HG02588 (cell line): Measurements from ENCODE around the gene IWS1.

ENCODE experiments used
- ATAC-seq: cut with Tn5 transposase; IDR thresholded peaks from one replicate; pipeline ENCODE4 v1.9.1; 2021; ENCODE audit warnings: mild to moderate bottlenecking, moderate library complexity; ENCODE audit not compliant: unreplicated experiment

Gene IWS1

DNA sequence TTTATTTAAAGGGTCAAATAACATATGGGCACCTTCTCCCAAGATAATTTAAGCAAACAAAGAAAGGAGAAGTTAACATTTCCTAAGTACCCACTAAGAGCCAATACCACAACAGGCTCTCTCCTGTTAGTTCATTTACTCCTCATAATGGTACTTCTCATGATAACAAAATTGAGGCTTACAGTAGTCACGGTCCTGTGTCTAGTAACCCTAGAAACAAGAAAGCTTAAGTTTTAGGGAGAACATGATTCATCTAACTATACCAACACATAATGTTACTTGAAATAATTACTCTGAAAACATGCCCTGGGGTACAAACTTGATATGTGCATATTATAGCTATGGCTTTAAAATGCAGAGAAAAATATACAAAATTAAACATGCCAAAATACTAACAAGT, 19.8 kb downstream of the IWS1 start:
- no peak for ATAC-seq

DNA sequence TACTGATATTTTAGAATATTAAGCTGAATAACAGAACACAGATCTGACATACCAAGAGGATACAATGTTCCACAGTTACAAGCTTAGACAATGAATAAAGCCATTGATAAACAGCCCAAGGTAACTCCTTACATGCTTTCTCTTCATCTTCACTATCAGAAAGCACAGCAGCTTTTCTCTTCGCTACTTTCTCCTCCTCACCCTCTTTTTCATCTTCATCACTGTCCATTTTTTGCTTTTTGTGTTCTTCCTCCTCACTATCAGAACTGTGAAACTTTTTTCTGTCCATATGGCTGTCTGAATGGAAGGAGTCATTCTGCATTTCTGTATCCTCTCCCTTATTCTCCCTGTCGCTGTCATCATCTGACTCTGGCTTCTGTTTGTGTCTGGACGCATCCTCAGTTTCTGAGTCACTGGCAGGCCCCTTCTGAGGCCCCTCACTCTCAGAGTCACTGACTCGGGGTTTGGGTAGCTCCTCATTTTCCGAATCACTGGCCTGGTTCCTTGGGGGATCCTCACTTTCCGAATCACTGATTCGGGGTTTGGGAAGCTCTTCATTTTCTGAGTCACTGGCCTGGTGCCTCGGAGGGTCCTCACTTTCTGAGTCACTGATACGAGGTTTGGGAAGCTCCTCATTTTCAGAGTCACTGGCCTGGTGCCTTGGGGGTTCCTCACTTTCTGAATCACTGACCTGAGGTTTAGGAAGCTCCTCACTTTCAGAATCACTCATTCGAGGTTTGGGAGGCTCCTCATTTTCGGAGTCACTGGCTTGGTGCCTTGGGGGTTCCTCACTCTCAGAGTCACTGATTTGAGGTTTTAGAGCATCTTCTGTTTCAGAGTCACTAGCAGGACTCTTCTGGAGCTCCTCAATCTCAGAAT, 21.5 kb downstream of the IWS1 start:
- no peak for ATAC-seq

DNA sequence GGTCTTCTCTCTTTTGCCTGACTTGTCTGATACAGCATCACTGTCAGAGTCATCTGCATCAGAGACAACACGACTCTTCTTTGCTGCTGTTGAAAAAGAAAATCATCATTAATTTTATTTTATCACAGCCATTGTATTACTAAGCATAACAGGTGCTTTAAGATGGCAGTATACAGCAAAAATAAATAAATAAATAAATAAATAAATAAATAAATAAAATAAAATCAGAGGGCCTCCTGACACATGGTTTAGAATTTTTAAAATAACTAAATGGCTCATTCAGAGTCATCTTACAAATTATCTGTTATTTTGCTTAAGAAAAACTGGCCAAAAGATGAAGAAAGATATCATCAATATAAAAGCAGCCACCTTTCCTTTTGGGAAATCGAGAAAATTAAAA, 22.8 kb downstream of the IWS1 start:
- no peak for ATAC-seq

DNA sequence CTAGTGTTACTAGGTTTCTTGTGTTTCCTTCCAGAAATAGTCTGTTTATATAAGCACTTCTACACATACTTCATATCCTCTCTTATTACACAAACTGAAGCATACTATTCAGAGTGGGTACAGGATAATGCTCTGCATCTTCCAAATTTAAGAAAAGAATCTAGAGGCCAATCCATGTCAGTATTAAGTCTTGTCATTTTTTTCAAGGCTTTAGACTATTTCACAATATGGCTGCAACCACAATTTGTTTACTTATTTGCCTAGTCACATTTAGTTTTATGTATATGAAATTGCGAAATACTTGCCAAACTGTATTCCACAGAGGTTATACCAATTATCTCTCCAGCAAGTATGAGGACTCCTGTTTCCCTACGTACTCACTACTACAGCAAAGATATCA, 27.9 kb downstream of the IWS1 start:
- ATAC-seq = no peak

DNA sequence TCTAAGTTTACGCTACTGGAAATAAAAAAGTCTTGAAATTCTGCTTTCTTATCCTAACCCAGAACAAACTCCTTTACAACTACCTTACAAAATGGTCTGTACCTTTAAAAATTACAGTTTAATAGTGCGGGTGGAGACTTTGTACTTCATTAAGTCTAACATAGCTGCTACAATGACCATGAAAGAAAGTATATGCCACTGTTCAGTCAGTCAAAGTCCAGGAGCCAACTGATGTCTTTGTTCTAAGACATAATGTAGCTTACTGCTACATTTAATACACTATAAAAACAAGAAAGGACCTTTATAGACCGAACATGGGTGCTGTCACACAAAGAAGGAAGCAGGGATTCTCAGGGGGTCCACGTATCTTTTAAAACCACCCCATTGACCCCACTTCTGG, 36.0 kb downstream of the IWS1 start:
- ATAC-seq = no peak

DNA sequence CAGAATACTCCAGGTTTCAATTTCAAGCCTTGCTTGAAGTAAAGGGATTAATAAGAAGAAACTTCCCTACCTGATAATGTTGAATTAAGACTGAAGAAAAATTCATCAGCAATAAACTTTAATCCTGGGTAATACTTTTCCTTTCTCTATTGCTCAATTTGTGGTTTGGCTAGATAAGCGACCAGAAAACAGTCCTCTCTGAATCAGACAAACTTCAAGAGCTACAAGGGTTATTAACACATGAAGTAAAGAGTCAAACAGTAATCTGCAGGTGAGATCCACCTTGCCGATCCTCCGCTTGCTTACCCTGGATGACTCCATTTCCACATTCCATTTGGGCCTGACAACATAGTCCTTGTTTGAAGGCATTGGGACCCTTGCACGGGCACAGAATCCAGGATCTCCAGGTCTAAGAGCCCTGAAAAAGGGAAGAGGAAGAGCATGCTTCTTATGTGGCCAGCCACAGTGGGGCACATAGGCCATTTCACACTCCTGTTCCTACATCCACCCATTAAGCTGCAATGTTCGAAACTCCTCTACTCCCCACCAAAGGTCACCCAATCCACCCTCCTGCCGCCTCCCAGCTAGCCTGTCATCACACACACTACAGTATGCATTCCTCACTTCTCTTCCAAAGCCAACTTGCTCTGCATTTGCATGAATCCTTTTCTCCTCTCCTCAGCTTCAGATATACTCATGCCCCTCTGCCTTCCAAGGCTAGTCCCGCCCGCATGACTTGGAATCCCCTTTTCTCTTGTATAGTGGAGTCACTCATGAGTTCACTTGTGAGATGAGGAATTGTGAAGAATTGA, 39.8 kb downstream of the IWS1 start:
- ATAC-seq = no peak

DNA sequence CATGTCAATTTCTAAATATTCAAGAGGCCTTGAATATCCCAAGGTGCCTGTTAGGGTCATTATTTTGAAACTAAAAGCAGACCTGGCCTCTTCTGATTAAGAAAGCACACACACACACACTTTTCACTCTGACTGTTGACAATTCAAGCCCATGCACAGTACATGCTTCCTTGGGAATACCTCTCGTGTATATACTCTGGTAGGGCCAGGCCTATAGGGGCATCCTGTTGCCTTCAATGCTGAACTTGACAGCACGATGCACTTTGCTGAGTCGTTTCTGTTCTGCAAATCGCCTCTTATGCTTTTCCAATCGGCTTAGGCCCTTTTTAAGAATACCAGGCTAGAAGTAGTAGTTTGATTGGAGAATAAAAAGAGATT, 40.6 kb downstream of the IWS1 start:
- ATAC-seq = no peak

DNA sequence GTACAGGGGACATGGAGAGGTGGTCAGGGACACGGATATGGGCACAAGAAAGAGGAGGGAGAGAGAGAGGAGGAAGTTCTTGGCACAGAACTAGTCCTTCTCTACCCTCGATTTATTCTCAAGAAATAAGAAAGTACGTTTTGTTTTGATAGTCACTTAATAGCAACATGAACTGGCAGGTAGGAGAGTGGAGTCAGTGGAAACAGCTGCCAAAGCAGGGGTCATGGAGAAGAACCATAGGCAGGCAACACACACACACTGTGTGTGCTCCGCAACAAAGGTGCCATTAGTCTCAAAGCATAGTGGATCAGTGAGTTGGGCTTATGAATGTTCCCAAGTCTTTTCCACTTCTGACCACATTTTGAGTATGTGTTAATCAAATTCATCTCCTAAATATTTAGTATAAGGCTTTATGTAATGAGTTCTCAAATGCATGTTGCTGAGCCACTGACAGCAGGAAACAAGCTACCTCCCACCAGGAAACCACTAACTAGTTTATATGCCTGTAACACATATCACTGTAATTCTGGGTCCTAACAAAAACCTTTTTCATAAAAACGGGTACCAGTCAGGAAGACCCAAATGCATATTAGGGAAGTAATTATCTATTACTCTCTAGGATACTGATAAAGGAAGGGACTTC, 41.1 kb downstream of the IWS1 start:
- no peak for ATAC-seq

DNA sequence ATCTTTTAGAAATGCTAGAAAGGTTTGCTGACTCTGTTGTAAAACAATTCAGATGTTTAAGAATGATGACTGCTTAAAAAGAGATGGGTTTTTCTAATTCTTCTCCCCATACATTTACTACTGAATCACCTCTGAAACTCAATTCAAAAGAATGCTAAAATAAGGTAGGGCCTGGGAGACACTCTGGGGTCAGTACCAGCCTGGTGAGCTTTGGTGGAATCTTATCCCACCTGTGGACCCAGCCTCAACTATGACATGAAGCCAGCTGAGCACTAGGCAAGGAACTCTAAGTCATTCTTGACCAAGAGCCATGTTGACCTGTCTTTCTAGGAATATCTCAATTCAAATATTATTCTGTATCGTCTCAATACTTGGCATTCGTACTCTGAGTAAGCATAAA, 44.3 kb downstream of the IWS1 start:
- no peak for ATAC-seq

DNA sequence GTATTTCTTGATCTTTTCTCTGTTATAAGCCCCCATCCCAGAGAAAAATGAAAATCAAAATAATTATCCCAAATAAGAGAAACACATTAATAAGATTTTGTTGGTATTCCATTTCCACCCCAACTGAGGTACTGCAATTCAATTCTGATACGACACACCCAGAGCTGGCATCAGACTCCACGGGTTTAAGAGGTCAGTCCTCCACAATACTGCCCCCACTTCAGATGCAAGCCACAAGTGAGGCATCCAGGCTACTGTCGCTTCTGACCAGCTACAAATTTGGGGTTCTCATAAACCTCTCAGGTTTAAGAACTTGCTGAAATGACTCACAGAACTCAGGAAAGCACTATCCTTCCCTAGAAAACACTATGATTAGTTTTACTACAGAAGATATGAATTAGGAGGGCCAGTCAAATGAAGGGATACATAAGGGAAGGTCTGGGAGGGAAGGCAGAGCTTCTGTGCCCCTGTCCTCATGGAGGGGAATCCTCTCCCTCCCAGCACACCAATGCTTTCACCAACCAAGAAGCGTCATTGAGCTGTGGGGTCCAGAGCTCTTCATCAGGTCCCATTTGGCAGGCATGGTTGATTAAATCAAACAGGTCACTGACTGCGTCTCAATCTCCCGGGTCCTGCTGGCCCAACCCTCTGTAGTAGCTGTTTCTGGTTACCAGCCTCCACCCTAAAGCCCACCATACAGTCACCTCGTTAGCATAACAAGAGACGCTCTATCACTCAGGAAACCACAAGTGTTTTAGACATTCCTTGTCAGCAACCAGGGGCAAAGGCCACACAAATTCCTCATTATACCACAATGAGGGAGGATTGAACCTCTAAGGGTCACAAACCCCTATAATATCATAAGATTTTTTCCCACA, 46.2 kb downstream of the IWS1 start:
- no peak for ATAC-seq

DNA sequence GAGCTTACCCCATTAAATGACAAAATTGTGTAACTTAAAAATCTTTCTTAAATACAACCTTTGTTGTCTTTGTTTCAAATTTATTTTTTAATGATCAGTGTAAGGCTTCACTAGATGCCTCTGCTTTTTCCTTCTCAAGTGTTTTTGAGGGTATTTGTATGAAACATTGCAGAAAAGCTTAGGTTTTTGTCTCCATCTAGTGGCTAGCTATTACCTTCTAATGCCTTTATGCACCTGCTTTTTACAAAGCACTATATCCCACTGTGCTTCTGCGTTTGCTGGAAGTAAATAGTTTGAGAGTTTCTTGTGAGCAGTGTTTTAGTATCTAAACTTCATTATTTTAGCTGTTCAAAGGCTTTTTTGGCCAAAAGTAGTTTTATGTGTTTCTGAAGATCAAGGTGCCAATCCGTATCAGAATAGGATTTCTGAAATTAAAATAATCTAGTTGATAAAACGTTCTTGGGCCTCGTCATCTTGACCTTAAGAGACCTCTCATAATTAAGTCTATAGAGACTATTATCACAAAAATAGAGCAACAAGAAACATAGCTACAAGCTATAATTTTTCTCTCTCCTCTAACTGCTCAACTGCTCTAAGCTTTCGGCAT, 47.0 kb downstream of the IWS1 start:
- ATAC-seq = no peak

DNA sequence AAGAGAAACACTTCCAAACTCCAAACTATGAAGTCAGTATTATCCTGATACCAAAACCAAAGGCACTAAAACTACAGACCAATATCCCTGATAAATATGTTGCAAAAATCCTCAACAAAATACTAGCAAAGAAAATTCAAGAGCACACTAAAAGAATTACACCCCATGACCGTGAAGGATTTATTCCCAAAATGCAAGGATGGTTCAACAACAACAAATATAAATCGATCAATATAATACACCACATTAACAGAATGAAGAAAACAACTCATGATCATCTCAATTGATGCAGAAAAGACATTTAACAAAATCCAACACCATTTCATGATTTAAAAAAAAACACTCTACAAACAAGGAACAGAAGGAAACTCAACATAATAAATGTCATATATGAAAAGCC, 50.5 kb downstream of the IWS1 start:
- ATAC-seq = no peak

DNA sequence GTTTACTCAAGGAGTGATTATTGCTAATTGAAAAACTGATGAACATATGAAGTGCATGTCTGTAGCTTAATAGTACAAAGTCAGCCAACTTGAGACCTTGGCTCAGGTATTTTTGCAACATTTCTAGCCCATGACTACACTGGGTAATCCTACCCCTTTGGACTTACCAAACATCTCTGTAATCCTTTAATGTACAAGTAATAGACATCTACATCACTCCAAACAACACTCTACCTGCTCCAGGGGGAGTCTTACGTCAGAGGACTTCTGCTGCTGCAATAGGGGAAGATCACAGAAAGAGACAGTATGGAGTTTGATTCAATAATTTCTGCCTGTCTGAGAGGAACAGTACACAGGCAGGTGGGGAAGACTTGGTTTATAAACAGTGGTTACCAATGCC, 54.0 kb downstream of the IWS1 start:
- ATAC-seq = no peak

DNA sequence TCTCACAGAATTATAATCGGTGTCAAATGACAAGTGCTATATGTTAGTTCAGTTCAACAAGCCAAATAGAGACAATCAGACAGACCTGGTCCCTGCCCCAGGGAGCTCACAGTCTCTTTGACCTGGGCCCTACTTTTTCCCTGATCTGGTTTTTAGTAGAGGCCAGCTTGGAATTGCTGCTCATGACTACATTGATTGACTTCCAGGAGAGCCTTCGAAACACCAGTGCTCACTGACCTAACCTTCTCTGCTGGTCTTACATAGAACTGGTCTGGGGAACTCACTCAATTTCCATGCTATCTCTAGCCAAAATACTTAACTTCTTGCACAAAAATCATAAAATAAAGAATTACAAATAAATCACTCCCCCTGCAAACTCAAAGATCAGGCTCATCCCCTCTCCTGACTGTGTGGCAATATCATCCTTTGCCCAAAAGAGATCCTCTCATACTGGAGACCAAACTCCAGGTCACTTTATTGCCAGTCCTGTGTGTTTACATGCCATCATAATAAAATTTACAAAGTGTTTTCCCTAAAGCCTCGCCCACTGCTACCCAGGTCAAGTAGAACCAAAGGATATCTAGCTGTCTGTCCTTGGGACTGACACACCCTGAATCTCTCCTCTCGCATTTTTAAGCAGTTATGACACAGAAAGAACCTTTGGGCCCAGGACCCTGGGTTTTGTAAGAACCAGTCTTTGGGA, 54.9 kb downstream of the IWS1 start:
- ATAC-seq = no peak

DNA sequence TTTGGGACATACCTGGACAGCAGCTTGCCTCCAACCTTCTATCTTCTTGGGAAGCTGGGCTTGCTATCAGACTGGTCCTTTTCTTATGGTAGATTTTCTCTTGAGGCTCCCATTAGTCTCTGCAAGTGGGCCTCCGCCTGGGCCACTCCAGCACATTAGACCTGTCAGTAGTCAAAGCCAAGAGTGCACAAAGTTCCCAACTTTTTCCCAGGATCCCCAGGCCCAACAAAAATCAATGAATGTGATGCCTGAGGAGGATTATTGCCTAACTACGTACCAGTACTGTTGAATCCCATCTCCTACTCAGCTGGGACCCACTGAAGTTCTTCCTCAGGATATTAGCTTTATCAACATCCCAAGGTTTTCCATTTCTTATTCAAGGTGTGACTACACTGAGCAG, 56.3 kb downstream of the IWS1 start:
- ATAC-seq = no peak

DNA sequence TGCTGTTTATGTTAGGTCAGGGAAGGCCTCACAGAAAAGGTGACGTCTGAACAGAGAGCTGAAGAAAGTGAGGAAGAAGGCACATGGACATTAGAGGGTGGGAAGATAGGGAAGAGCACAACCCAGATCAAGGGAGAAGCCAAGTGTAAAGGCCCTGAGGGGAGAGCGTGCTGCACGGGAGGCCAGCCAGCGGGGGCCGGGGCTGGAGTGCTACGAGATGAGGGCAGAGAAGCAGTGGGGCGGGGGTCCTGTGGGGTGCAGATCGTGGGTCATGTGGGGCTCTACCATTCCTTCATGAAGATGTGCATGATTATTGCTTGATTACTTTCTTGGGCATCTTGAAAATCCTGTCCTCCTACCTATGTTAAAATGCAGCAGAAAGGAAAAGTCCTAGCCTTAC, 57.2 kb downstream of the IWS1 start:
- ATAC-seq = no peak

DNA sequence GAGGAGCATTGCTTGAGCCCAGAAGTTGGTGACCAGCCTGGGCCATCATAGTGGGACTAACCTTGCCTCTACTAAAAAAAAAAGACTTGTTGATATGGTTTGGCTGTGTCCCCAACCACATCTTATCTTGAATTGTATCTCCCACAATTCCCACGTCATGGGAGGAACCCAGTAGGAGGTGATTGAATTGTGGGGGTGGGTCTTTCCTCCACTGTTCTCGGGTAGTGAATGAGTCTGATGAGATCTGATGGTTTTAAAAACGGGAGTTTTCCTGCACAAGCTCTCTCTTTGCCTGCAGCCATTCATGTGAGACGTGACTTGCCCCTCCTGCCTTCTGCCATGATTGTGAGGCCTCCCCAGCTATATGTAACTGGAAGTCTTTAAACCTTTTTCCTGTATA, 61.0 kb downstream of the IWS1 start:
- ATAC-seq = no peak

DNA sequence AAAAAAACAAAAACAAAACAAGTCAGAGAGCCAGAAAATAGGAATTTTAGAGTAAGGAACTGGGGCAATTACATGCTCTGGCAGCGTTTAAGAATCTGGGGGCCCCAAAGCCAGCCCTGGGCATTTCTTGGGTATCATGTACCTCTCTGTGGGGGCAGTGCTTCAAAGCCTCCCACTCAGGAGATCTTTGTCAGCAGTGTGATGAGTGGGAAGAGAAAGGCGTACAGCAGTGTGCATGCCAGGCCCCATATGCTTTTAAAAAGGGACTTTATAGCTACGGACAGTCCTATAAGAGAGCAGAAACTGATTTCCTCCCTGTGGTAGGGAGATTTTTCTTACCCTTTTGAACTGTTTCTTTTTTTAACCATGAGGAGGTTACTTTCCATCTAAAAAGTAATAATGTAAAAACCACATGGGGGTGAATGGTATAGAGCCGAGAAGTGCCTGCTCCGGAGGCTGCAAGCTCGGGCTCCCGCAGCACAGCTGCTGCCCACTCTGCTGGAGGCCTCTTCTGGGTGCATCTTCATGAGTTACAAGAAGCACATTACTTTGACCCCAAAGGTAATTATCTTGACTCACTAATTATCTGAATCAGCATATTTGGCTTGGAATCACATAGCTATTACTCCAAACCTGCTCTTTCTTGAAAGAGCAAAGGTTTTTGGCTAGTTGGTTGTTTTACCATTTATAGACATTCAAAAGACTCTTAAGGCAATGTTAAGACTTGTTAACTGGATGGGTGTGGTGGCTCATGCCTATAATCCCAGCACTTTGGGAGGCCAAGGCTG, 61.6 kb downstream of the IWS1 start:
- ATAC-seq = no peak
